Effector CD4-positive, alpha-beta T cell (primary cell): ENCODE data around the gene GAPDH.

ENCODE experiments used
- DNase-seq: peaks from one replicate; pipeline ENCODE4 v3.0.0-alpha.2; 2020

GAPDH gene

DNA sequence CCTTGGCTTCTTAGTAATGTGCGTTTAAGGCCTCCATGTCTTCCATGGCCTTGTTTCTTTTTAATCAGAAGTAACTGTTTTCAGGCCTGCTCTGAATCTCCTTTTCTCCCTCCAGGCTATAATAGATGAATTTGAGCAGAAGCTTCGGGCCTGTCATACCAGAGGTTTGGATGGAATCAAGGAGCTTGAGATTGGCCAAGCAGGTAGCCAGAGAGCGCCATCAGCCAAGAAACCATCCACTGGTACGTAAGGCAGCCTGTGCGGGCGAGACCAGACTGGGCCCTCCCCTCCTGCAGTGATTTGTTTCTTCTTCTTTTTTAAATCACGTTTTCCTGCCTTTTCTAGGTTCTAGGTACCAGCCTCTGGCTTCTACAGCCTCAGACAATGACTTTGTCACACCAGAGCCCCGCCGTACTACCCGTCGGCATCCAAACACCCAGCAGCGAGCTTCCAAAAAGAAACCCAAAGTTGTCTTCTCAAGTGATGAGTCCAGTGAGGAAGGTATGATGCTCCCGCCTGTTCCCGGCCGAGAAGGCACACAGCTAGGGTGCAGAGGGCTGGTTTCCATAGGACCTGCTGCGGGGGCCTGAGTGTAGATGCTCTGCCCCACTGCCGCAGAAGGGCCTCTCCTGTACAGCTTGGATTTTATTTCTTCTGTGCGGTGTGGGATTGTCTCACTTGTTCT lies 3.6 kb upstream of the GAPDH start:
- no peak for DNase-seq

- DNase-seq, result peak; percentile 82
Measured at GRCh38 chr12:6532051-6532926, 2.0 kb upstream of the GAPDH start.

GRCh38 chr12:6532927-6533652 lies 1.2 kb upstream of the GAPDH start:
- no peak for DNase-seq

DNA sequence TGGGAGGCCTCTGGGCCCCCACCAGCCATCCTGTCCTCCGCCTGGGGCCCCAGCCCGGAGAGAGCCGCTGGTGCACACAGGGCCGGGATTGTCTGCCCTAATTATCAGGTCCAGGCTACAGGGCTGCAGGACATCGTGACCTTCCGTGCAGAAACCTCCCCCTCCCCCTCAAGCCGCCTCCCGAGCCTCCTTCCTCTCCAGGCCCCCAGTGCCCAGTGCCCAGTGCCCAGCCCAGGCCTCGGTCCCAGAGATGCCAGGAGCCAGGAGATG lies 729 bp upstream of the GAPDH start:
- no peak for DNase-seq

DNA sequence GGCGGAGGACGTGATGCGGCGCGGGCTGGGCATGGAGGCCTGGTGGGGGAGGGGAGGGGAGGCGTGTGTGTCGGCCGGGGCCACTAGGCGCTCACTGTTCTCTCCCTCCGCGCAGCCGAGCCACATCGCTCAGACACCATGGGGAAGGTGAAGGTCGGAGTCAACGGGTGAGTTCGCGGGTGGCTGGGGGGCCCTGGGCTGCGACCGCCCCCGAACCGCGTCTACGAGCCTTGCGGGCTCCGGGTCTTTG lies 303 bp downstream of the GAPDH start:
- DNase-seq, result no peak

- DNase-seq, result peak; percentile 64
Measured at GRCh38 chr12:6534945-6535696, 804 bp downstream of the GAPDH start.

- DNase-seq, result no peak
Measured at GRCh38 chr12:6535697-6535946, 1.3 kb downstream of the GAPDH start.

DNA sequence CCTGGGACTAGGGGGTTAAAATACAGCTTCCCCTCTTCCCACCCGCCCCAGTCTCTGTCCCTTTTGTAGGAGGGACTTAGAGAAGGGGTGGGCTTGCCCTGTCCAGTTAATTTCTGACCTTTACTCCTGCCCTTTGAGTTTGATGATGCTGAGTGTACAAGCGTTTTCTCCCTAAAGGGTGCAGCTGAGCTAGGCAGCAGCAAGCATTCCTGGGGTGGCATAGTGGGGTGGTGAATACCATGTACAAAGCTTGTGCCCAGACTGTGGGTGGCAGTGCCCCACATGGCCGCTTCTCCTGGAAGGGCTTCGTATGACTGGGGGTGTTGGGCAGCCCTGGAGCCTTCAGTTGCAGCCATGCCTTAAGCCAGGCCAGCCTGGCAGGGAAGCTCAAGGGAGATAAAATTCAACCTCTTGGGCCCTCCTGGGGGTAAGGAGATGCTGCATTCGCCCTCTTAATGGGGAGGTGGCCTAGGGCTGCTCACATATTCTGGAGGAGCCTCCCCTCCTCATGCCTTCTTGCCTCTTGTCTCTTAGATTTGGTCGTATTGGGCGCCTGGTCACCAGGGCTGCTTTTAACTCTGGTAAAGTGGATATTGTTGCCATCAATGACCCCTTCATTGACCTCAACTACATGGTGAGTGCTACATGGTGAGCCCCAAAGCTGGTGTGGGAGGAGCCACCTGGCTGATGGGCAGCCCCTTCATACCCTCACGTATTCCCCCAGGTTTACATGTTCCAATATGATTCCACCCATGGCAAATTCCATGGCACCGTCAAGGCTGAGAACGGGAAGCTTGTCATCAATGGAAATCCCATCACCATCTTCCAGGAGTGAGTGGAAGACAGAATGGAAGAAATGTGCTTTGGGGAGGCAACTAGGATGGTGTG lies 1.9 kb downstream of the GAPDH start:
- no peak for DNase-seq

- no peak for DNase-seq
Measured at GRCh38 chr12:6536894-6537579, 2.7 kb downstream of the GAPDH start.

DNA sequence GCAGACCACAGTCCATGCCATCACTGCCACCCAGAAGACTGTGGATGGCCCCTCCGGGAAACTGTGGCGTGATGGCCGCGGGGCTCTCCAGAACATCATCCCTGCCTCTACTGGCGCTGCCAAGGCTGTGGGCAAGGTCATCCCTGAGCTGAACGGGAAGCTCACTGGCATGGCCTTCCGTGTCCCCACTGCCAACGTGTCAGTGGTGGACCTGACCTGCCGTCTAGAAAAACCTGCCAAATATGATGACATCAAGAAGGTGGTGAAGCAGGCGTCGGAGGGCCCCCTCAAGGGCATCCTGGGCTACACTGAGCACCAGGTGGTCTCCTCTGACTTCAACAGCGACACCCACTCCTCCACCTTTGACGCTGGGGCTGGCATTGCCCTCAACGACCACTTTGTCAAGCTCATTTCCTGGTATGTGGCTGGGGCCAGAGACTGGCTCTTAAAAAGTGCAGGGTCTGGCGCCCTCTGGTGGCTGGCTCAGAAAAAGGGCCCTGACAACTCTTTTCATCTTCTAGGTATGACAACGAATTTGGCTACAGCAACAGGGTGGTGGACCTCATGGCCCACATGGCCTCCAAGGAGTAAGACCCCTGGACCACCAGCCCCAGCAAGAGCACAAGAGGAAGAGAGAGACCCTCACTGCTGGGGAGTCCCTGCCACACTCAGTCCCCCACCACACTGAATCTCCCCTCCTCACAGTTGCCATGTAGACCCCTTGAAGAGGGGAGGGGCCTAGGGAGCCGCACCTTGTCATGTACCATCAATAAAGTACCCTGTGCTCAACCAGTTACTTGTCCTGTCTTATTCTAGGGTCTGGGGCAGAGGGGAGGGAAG lies 3.5 kb downstream of the GAPDH start:
- peak; percentile 81 for DNase-seq

DNA sequence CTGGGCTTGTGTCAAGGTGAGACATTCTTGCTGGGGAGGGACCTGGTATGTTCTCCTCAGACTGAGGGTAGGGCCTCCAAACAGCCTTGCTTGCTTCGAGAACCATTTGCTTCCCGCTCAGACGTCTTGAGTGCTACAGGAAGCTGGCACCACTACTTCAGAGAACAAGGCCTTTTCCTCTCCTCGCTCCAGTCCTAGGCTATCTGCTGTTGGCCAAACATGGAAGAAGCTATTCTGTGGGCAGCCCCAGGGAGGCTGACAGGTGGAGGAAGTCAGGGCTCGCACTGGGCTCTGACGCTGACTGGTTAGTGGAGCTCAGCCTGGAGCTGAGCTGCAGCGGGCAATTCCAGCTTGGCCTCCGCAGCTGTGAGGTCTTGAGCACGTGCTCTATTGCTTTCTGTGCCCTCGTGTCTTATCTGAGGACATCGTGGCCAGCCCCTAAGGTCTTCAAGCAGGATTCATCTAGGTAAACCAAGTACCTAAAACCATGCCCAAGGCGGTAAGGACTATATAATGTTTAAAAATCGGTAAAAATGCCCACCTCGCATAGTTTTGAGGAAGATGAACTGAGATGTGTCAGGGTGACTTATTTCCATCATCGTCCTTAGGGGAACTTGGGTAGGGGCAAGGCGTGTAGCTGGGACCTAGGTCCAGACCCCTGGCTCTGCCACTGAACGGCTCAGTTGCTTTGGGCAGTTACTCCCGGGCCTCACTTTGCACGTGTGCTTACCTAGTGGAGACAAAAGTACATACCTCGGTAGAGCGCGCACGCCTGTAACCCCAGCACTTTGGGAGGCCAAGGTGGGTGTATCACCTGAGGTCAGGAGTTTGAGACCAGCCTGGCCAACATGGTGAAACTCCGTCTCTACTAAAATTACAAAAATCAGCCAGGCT lies 4.3 kb downstream of the GAPDH start:
- DNase-seq, result no peak

DNA sequence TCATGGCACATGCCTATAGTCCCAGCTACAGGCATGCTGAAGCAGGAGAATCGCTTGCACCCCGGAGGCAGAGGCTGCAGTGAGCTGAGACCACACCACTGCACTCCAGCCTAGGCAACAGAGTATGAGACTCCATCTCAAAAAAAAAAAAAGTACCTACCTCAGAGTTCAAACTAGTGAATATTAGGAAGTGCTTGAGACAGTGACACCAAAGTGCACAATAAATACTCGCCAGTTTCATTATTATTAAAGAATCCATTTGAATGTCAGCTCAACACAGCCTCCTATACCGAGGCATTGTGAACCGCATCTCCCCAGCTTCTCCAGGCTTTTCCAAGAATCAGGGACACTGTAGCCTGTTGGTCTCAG lies 5.0 kb downstream of the GAPDH start:
- no peak for DNase-seq

GRCh38 chr12:6539707-6540134 lies 5.4 kb downstream of the GAPDH start:
- no peak for DNase-seq

DNA sequence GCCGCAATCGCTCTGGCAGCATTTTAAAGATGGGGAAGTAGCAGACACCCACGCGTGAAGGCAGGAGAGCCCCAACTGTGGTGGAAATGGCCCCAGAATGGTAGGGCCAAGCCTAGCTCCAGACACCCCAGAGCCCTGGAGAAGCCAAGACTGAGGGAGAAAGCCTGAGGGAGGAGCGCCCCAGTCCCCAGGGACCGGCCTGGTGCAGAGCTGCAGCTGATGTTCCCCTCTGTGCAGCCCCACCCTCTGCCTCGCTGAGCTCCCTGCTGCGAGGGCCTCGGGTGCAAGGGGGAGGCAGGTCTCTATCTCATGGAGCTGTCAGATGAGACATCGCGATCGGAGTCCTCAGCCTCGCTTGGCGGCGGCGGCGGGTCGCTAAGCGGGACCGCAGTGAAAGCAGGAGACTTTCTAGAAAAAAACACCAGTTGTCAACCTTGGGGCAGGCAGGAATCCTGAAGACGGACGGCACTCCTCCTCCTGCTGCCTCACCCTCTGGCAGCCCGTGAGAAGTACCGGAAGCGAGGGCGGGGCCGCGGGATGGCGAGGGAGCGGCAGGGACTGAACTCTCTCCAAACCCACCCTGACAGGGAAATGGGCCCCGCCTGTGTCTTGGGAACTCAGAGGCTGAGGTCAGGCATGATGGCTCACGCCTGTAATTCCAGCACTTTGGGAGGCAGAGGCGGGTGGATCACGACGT lies 6.0 kb downstream of the GAPDH start:
- DNase-seq, result no peak

GRCh38 chr12:6541371-6542165 lies 7.3 kb downstream of the GAPDH start:
- no peak for DNase-seq

DNA sequence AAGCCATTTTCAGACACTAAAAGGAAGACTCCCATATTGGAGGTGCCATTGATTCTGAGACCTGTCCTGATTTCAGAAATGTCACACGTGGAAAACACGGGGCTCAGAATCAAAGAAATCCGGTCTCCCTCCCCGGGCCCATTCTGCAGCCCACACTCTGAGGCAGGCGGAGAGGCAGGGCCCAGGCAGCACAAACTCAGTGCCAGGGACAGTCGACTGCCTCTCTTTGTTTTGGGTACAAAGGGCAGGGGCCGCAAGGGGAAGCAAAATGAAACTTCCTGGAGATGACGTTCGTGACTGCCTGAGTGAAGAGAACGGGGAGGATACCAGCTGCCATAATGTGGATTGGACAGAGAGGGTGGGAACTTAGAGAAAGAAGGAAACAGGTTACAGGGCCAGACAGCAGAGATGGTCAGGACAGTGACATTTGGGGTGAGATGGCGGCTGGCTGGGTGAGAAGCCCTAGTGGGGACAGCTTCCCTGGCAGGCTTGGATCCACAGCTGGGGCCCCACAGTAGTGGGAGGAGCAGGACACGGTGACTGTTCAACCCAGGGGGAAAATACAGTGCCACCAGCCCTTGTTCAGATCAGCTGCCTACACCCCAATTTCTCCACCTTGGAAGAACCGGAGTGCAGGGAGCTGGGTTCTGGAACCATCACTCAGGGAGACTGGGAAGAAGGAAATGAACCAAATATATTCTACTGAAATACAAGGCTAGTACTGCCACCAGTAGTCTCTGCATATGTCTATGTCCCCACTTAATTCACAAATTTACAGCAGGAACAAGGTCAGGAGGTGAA lies 8.1 kb downstream of the GAPDH start:
- DNase-seq, result no peak

- no peak for DNase-seq
Measured at GRCh38 chr12:6546016-6546415, 11.7 kb downstream of the GAPDH start.

DNA sequence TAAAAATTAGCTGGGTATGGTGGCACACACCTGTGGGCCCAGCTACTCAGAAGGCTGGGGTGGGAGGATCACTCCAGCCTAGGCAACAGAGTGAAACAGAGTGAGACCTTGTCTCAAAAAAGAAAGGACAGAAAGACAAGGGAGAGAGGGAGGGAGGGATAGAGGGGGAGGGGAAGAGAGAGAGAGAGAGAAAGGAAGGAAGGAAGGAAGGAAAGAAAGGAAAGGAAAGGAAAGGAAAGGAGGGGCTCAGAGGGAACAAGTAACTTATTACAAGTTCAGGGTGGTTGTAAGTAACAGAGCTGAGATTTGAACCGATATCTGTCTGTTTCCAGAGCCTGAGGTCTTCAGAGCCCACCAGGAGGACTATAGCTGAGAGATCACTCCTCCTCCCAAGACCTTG lies 13.2 kb downstream of the GAPDH start:
- no peak for DNase-seq
